Measurements from ENCODE around the gene EXD3.

Gene EXD3

DNA sequence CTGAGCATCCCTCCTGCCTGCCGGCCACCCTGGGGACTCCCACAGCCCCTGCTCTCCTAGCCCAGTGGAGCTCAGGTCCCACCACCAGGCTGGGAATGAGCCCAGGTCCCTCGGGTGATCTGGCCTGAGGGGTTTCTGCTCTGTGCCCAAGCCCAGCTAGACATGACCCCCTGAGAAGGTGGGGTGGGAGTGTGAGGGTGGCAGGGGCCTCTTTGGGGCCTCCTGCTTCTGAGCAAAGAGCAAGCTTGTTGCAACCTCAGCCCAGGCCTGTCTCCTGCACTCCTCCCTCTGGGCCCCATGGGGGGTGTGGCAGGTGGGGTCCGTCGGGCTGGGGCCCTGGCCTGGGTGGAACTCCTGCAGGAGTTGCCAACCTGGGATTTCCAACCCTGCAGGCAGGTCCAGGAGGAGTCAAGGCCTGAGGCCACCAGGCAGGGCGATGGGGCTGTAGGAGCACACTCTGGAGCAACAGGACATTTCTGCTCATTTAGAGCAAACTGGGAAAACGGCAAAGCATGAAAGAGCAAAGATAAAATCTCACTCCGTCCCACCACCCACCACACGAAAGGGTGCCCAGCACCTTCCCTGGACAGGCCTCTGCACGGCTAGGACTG, 109.5 kb downstream of the EXD3 start:
- no peak for DNase-seq

DNA sequence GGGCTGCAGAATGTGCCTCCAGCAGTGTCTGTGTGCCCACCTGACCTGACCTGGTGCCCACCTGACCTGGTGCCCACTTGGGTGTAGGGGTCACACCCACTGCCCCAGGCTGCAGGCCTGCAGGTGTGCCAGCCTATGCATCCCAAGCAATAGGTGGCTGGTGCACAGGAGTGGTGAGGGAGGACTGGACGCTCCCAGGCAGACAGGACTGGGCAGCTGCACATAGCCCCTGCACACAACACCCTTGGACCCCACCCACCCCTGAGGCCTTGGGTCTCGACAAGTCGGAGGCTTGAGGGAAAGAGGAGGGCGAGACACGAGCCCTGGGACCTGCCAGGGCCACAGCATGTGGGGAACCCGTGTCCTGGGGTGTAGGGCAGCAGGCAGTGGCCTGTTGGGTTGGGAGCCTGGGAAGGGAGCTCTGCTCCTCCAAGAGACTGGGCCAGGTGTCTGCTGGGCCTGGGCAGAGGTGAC, 110.1 kb downstream of the EXD3 start:
- no peak for DNase-seq

DNA sequence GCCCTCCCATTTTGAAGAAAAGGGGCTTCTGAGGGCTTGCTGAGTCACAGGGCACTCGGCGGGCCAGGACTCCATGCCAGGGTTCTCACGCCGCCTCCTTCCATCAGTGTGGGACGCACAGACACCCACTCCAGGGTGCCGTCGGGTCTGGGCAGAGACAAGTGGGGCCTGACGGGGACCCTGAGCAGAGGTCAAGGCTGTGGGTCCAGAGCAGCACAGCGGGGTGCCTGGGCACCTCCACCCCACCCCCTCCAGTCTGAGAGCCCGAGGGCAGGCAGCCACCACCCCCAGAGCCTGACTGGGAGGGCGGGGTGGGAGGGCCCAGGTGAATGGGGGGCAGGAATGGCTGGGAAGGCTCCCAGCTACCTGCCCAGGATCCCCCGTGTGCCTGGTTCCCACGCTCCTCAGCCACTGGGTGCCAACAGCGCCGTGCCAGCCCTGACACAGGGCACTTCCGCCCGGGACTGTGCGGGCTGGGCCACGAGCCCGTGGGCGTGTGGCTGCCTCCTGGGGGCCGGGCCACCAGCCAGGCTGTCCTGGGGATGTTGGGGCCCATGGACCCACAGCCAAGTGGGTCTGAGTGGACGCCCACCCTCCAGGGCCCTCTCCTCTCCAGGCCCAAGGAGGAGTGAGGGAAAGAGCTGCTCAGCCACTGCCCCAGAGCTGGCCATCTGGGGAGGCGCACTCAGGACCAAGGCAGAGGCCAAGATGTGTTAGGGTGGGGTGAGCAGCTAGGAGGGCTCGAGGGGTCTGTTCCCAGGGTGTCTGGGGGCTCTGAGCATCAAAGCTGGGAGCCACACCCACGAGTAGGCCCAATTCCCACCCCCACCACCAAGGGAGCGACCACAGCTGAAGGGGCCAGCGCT, 110.7 kb downstream of the EXD3 start:
- DNase-seq: no peak

DNA sequence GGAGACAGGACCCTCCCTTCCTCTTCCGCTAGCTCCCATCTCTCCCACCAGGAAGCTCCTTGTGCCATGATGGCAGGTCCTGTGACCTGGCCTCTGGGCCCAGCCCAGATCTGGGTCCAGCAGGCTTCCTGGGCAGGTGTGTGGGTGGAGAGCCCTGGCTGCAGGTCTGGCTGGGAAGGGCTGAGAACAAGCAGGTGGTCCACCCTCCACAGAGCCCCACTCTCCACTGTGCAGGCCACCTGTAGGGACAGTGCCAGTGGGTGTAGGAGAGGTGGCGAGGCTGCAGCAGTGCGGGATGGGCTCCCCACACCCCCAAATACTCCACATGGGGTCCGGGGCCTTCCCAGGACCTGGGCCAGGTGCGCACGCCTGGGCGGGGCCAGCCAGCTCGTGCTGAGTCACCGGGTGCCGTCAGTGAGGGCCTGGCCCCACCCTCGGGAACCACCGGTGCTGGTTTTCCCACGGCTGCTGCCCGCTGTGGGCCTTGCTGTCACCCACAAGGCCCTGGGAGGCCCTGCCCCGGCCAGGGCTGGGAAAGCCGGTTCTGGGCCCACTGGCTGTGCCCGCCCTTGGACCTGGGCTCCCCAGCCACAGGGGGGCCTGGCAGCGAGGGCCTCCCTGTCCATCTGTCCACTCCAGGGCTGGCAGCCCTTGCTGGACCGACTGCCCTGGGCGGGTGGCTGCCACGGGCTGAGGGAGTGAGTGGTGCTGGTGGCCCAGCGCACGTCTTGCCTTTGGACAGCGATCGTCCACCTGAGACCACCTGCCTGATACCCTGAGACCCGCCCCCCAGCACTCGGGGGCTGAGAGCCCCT, 111.6 kb downstream of the EXD3 start:
- no peak for DNase-seq

DNA sequence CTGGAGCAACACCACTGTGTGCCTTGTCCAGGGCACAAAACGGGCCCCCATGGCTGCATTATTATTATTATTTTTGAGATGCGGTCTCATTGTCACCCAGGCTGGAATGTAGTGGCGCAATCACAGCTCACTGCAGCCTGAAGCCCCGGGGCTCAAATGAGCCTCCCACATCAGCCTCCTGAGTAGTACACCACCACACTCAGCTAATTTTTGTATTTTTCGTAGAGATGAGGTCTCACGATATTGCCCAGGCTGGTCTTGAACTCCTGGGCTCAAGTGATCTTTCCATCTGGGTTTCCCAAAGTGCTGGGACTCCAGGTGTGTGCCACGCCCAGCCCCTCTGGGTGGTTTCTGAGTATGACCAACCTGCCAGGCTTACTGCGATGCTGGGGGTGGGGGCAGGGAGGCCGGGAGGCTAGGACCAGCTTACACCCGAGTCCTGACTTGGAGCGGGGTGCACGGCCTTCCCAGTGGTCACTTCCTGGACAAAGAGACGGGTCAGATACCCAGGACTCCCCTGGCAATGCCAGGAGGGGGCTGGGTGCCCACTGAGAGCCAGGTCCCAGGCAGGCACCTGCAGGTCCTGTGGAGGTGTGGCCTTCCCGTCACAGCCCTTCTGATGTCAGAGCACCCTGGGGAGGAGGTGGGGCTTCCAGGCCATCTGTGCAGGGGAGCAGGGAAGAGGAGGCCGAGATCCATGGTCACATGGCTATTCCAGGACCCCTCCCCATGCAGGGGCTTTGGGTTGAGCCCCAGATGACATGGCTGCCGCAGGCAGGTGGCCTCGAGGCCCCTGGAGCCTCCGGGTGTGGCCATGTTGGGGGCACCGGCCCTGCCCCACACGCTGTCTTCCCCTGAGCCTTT, 112.5 kb downstream of the EXD3 start:
- no peak for DNase-seq

DNA sequence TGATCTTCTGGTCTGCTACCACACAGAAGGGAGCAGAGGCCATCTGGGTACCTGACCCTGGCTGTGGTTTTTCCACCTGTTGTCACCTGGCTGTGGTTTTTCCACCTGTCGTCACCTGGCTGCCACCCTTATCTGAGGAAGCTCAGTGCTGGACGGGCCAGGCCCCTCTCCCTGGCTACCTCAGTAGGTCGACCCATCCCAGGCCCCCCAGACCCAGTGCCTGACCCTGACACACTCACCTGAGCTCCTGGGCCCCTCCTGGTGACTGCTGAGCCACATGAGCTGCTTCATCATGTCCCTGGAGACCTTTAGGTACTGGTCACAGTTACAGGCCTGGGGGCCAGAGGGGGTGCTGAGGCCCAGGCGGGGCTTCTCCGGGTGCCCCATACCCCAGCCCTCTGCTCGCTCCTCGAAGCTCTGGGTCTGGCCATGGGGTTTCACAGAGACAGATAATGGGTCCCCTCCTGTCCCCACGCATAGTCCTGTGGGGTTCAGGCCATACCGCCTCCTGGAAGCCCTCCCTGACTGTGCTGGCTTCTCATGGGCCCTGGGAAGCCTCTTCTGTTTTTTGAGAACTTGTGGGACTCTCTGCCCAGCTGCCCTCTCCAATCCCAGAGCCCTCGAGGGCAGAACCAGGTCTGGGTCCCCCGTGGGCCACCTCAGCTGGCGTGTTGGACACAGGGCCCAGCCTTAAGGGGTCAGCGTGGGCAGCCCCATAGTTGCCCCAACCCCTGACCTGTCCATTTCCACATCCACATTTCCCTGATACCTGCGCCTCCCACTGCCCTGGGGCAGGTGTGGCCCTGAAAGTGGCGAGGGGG, 113.4 kb downstream of the EXD3 start:
- DNase-seq: no peak

DNA sequence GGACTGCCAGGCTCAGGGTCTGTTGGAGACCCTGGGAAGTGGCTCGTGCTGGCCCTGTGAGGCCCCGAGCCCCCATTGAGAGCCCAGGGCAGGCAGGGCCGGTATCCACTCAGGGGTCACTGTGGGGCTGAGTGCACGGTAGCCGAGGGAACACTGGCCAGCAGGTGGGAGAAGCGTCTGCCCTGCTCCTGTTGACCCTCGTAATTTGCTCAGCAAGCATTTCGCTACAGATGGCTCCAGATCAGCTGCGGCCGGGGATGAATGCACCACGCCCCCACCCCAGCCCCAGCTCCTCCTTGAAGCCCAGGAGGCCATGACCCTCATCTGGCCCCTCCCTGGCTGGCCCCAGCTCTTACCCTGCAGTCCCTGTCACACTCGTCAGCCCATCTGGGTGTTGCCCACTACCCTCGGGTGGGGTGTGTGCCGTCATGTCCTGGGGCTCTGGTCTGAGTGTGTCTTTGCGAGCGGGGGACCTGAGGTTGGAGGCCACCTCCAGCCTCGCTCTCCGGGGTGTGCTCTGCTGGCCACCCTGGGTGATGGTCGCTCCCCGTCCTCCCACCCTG, 114.8 kb downstream of the EXD3 start:
- no peak for DNase-seq

DNA sequence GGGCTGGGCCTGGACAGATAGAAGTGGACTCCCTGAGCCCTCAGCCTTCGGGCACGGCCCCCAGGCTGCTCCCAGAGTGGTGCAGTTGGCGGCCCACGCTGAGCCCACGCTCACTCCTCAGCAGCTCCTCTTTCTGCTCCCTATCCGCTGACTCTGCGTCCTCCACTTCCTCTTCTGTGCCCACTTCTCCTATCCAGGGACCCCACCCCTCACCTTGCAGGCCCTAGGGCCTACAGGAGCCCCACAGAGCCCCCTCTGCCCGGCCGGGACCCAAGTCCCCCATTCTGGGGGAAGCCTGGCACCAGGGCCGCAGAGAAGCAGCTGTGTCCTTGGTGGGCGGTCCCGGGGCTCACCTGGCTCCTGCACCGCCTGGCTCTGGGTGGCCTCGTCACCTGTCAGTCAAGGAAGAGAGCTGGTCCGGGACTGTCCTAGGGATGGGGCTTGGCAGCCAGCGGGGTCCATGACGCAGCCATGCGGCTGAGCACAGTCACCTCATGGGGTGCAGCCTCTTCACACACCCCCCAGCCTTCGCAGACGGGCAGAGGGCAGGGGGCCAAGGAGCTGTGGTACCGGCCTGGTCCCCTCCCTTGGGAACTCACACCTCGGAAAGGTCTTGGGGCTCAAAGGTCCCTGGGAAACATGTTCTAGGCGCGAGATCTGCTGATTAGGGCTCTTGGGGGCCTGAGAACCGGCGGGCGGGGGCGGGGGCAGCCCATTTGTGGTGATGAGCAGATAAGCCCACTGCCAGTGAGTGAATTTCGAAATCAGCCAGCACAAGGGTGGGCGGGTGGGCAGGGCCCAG, 115.5 kb downstream of the EXD3 start:
- DNase-seq: no peak

DNA sequence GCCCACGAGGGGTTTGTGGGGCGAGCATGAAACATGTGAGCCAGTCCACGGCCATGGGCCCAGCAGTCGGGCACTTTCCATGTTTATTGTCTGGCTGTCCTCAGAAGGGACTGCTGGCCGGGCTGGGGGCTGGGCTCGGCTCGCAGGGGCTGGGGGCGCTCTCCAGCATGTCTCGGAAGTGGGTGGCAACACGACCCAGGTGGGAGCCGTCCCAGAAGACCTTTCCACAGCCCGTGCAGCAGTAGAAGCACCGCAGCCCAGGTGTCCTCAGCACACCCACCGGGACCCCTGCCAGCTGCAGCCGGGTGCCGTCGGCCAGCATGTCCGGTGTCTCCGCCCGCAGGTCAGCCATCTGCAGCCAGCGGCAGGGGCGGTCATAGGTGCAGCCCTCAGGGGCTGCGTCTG, 116.1 kb downstream of the EXD3 start:
- no peak for DNase-seq

DNA sequence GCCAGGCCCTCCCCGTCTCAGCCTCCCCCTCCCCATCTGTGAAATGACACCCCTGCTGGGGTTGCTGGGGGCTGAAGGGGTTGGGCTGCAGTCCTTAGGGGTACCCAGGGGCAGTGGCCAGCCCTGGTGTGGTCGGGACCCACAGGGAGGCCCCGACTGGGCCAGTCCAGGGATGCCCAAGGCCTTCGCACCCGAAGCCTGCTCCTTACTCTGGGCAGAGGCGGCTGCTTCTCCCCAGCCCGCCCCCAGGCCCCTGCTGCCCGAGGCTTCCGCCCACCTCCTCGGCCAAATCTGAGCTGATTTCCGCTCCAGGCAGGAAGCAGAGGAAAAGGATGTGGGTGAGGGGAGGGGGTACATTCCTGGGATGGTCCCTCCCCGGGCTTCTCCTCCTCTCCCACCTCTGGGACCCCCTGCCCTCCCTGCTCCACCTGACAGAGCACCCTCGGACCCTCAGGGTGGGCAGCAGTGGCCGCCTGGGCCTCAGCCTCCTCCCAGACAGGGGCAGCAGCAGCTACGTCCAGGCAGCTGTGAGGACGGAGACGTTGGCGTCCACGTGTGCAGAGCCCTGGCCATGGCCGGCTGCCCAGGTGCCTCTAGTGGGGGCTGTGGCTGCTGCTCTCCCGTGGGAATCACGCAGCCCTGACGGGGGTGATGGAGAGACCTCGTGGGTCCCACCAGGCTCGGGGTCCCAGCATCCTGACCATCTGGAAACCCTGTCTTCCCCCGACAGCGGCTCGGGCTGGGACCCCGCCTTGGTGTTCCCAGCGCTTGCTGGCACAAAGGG, 116.7 kb downstream of the EXD3 start:
- DNase-seq: no peak

DNA sequence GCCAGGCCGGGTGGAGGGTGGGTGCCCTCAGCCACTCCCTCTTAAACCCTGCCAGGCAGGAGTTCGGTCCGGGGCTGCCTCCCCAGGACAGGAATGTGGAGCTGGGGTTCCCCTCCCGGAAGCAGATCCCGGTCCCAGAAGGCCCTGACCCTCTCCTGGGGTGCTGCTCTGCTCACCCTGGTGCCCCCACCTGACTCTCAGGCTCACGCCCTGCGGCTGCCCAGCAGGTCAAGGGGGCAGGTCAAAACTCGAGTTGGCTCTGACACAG, 117.2 kb downstream of the EXD3 start:
- DNase-seq: no peak

DNA sequence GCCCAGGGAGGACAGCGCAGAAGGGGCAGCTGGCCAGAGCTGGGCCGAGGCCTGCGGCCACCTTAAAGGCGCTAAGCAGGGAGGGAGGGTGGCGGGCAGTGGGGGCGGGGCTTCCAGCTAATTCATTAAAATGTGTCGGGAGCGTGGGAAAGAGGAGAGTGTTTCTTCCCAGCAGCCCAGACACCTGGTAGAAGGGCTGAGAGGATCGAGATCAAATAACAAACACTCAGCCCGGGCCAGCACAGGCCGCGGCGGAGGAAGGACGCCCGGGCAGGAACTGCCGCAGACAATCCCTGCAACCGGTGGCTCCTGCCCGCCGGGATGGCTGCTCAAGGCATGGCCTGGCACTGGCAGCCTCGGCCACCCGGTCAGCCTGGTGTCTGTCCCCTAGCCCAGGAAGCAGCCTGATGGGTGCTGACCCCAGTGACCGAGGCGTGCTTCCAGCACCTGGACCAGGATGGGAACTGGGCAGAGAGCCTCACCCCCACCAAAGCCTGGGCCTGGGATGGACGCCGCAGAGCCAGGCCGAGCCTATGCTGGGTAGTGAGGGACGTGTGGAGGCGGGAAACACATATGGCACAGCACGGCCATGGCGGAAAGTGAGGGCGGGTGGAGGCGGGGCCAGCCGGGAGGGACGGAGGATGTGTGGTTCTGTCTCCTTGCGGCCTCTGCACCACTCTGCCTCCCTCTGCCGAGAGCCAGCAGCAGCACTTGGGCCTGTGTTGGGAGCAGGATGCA, 117.7 kb downstream of the EXD3 start:
- DNase-seq: no peak

DNA sequence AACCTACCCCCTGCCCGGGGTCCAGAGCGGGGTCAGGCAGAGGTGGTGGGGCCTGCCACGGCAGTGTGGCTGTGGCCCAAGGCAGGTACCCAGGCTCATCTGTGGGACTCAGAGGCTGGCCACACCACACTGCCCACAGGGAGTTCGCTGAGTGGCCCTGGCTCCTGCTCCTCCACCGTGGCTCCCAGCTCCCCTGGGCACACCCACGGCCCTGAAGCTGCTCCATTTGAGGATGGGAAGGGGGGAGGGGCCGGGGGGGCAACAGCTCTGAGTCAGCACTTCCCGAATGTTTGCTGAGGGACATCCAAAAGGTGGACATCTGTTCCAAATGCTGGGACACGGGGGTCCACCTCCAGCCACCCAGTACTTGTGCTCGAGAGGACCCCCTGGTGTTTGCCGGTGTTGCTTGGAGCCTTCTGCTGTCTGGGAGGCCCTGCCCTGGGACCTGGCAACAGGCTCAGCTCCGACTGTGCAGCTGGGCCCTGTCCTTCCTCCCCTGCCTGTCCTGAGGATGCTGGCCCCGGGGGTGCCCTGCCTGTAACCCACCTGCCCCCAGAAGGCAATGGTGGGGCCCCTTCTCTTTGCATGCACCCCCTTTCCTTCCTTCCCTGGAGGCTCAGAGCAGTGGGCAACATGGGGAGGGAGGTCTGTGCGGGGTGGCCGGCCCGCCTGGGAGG, 118.4 kb downstream of the EXD3 start:
- no peak for DNase-seq

DNA sequence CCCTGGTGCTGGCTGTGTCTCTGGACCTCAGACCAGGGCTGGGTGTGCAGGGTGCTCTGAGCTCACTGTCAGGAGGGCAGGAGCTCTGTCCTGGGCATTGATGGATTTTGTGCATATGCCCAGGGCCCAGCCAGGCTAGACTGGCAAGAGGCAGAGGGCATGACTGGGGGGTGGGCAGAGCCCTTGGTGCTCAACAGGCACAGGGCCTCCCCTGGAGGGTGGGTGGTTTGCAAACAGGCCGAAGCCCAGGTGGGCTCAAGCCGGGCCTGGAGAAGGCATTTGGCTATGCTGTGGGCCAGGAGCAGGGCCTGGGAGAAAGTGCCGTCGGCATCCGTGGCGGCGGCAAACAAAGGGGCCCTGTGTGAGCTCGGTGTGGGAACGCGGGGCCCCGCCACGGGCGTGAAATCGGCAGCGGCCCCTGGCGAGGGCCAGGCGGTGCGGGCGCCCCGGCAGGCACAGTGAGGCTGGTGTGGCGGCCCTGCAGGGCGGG, 119.0 kb downstream of the EXD3 start:
- DNase-seq: no peak

DNA sequence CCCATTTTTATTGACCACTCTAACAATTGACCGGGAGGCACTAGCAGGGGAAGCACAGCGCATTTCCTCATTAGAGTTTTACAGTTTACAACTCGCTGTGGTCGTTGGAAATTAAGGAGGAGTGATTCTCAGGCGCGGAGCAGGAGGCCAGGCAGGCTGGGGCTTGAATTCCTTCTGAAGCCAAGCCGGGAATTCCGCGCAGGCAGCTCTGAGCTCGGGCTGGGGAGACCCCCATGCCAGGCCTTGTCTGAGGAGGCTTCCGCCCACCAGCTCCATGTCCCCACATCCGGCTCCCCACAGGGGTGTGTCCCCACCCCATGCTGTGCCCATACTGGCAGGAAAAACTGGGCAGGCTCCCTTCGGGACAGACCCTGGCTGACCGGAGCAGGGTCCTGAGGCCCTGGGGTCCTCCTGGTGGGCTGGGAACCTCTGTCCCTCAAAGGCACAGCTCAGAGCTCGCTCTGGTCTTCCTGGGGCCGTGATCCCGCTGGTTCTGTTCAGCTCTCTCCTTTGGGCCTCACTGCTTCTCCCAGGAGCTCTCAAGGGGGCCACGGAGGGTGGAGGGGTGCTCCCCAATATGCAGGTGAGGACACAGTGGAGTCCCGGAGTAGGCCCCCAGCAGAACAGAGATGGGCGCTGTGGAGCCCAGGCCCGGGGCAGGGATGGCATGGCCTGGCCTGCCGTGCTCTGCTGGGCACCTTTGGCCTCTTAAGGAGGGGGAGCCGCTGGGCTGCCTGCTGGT, 119.6 kb downstream of the EXD3 start:
- DNase-seq: no peak

DNA sequence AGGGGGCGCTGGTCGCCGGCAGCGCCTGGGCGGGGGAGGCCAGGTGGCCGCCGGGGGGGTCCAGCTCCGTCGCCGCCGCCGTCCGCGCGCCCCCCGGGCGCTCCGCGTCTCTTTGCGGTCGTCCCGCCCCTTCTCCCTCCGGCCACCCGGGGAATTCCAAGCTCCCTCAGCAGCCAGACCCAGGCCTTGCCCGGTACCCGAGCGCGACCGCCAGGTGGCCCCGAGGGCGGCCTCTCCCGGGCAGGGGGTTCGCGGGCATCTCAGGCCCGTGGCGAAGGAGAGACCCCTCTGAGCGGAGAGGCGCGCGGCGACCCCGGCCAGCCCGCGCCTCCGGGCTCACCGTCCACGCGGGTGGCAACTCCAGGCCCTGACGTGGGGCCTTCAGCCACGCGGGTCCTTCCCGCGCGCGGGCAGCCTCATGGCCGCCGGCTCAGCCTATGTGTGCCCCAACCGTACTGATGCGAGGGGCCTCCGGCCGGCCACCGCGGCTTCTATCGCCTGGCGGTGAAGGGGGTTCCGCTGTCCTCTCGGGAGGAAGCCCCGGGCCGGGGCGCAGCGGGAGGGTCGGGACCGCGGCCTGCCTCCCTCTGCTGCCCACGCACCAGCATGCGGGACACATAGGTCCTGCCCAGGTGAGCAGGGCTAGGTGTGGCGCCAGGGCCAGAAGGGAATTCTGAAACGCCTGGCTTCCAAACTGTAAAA, 120.4 kb downstream of the EXD3 start:
- no peak for DNase-seq

DNA sequence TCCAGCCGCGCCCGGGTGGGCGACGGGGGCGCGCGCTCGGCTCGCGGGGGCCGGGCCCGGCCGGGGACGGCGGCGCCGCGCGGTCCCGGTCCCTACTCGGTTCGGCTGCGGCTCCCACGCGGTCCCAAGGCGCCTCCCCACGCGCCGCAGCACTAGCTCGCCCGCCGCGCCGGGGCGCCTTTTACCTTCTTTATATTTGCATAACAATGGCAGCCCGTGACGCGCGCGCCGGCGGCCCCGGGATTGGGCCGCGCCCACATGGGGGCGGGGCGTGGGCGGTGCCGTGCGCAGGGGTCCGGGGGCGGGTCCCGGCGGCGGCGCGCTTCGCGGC, 120.9 kb downstream of the EXD3 start, which contains the start of gene NRARP:
Gene NRARP, minus strand, starts transcription at position 154 of the 331 bp plus-strand sequence. CDS start 343 bp downstream, outside the sequence.
- peak; percentile 11 for DNase-seq
